ENCODE measurements around the gene BCL7C. TPM values are rescaled to one million over a fixed set of nuclear protein-coding genes. Genes with fewer than 3 reads are reported as not detected.
"Not testable (repeated sequence)": the region's sequence is repeated elsewhere in the genome, so short reads cannot be mapped to it uniquely, and the experiment has no call there.

The BCL7C gene
- total RNA-seq, 2 experiments from 2014 or later, result 19.5 to 20.4 TPM

- Mint-ChIP-seq H3K27ac (peak overlapping the region; percentile 88), H3K36me3 (ENCODE audit: low read depth) (peaks cover 6% of the 10 kb centered on the region), H3K9me3 (ENCODE audit: low read depth) (no peaks in the 10 kb centered on the region), H3K4me1 (peaks cover 35% of the 10 kb centered on the region), H3K4me3 (peak overlapping the region; percentile 84), H3K27me3 (no peaks in the 10 kb centered on the region)
- ChIA-PET POLR2A (no interaction called here), CTCF (no interaction called here)
- intact Hi-C loops (cut with DNase I, micrococcal nuclease), result loop anchor here in 1 of 2 experiments (1.0 kb wide), 4 partner anchors 63 to 139 kb away; partner anchors contain the start of genes CFAP119, RNF40, SETD1A and STX4
- DNase-seq, result no peak
- ATAC-seq, result no peak
Measured at GRCh38 chr16:30894540-30895368, 877 bp upstream of the BCL7C start.

- DNase-seq (peak; percentile 44), ATAC-seq (no peak)
- Mint-ChIP-seq H3K27me3 (no peaks in the 10 kb centered on the region), H3K9me3 (ENCODE audit: low read depth) (no peaks in the 10 kb centered on the region), H3K4me1 (peaks cover 35% of the 10 kb centered on the region), H3K36me3 (ENCODE audit: low read depth) (peaks cover 14% of the 10 kb centered on the region), H3K4me3 (peak overlapping the region; percentile 84), H3K27ac (peak overlapping the region; percentile 85)
- CTCF ChIA-PET, result interaction anchor here (0.6 to 2.9 kb wide), 3 partner anchors 9 to 326 kb away, joined by 3 to 22 read pairs (median 4); no protein-coding TSS in a partner anchor
- POLR2A ChIA-PET, result interaction anchor here (1.0 to 1.1 kb wide), 2 partner anchors 8 to 48 kb away, joined by 3 to 5 read pairs; no protein-coding TSS in a partner anchor
- intact Hi-C loops (cut with DNase I, micrococcal nuclease), result no loop called here
Measured at GRCh38 chr16:30893417-30893743, 497 bp downstream of the BCL7C start.

GRCh38 chr16:30892670-30893416 is 1.0 kb downstream of the BCL7C start:
- ATAC-seq (no peak), DNase-seq (no peak)
- ChIA-PET POLR2A (interaction anchor here (1.0 to 1.1 kb wide), 2 partner anchors 9 to 48 kb away, joined by 3 to 5 read pairs; no protein-coding TSS in a partner anchor), CTCF (interaction anchor here (0.6 to 2.9 kb wide), 4 partner anchors 9 to 326 kb away, joined by 3 to 22 read pairs (median 4); no protein-coding TSS in a partner anchor)
- intact Hi-C loops (cut with DNase I, micrococcal nuclease), result no loop called here
- Mint-ChIP-seq H3K36me3 (ENCODE audit: low read depth) (peaks cover 14% of the 10 kb centered on the region), H3K9me3 (ENCODE audit: low read depth) (no peaks in the 10 kb centered on the region), H3K4me3 (peak overlapping the region; percentile 84), H3K27ac (peak overlapping the region; percentile 85), H3K4me1 (peaks cover 35% of the 10 kb centered on the region), H3K27me3 (no peaks in the 10 kb centered on the region)

DNA sequence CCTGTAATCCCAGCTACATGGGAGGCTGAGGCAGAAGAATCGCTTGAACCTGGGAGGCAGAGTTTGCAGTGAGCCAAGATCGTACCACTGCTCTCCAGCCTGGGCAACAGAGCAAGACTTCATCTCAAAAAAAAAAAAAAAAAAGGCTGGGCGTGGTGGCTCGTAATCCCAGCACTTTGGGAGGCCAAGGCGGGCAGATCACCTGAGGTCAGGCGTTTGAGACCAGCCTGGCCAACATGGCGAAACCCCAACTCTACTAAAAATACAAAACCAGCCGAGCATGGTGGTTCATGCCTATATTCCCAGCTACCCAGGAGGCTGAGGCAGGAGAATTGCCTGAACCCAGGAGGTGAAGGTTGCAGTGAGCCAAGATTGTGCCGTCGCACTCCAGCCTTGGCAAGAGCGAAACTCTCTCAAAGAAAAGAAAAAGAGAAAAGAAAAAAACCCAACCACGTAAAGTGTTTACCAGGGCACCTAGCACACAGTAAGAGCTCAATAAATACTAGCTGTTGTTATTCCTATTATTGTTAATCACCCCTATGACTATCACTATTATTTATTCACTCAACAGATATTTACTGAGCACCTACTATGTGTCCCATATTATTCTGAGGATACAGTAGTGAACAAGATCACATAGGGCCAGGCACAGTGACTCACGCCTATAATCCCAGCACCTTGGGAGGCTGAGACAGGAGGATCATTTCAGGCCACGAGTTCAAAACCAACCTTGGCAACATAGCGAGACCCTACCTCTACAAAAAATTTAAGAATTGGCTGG is 2.6 kb downstream of the BCL7C start:
- ATAC-seq; H3K4me3 Mint-ChIP-seq; H3K27me3 Mint-ChIP-seq; H3K9me3 Mint-ChIP-seq (ENCODE audit: low read depth); H3K27ac Mint-ChIP-seq; intact Hi-C loops (cut with DNase I, micrococcal nuclease); DNase-seq: not testable (repeated sequence)
- Mint-ChIP-seq H3K4me1 (peaks cover 26% of the 10 kb centered on the region), H3K36me3 (ENCODE audit: low read depth) (peaks cover 16% of the 10 kb centered on the region)
- ChIA-PET CTCF (interaction anchor here (2.9 kb wide), 1 partner anchor 11 kb away, joined by 22 read pairs; no protein-coding TSS in a partner anchor), POLR2A (interaction anchor here (0.6 to 0.7 kb wide), 3 partner anchors 10 to 77 kb away, joined by 3 to 7 read pairs (median 7); no protein-coding TSS in a partner anchor)

DNA sequence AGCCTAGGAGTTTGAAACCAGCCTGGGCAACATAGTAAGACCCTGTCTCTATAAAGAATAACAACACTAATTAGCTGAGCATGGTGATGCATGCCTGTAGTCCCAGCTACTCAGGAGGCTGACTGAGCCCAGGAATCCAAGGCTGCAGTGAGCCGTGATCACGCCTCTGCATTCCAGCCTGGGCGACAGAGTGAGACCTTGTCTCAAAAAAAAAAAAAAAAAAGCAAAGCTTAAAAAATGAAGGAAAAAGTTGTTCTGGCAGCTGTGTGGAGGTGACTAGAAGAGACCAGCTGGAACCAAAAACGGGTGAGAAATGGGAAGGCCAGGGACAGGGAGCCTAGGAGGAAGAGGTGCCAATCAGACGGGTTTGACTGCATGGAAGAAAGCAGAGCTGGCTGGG is 4.2 kb downstream of the BCL7C start:
- Mint-ChIP-seq H3K36me3 (ENCODE audit: low read depth) (peaks cover 24% of the 10 kb centered on the region), H3K4me1 (peaks cover 20% of the 10 kb centered on the region), H3K9me3 (ENCODE audit: low read depth) (no peaks in the 10 kb centered on the region), H3K4me3 (no peak overlapping the region), H3K27ac (no peak overlapping the region), H3K27me3 (no peaks in the 10 kb centered on the region)
- ATAC-seq (no peak), DNase-seq (no peak)
- intact Hi-C loops (cut with DNase I, micrococcal nuclease), result no loop called here
- CTCF ChIA-PET, result interaction anchor here (0.7 to 1.0 kb wide), 3 partner anchors 12 to 75 kb away, joined by 3 read pairs; no protein-coding TSS in a partner anchor
- POLR2A ChIA-PET, result no interaction called here

GRCh38 chr16:30888856-30889499 is 4.9 kb downstream of the BCL7C start:
- Mint-ChIP-seq H3K27me3 (no peaks in the 10 kb centered on the region), H3K27ac (no peak overlapping the region), H3K9me3 (ENCODE audit: low read depth) (no peaks in the 10 kb centered on the region), H3K36me3 (ENCODE audit: low read depth) (peaks cover 24% of the 10 kb centered on the region), H3K4me1 (peaks cover 13% of the 10 kb centered on the region), H3K4me3 (no peak overlapping the region)
- ChIA-PET CTCF (interaction anchor here (1.0 kb wide), 2 partner anchors 12 to 74 kb away, joined by 3 read pairs; no protein-coding TSS in a partner anchor), POLR2A (no interaction called here)
- no peak for ATAC-seq
- intact Hi-C loops (cut with DNase I, micrococcal nuclease), result no loop called here
- no peak for DNase-seq

DNA sequence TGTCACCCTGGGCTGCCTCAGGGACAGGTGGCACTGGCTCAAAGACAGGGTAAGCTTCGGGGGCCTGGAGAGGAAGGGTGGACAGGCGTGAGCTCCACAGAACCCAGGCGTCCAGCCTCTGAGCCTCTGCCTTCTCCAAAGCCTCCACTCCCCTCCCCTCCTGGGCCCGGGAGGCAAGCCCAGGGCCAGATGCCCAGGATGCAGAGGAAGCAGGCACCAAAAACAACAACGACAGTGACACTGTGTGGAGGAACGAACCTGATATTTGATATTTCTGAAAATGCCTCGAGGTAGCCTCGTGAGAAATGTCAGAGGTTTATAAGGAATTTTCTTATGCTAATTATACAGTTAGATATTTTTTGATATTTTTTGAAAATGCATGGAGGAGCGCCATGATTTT is 6.0 kb downstream of the BCL7C start:
- H3K4me1 Mint-ChIP-seq, result peaks cover 10% of the 10 kb centered on the region
- ATAC-seq (no peak), DNase-seq (no peak)
- CTCF ChIA-PET, result no interaction called here
- POLR2A ChIA-PET, result no interaction called here
- no peak overlapping the region for H3K27ac Mint-ChIP-seq
- H3K9me3 Mint-ChIP-seq (ENCODE audit: low read depth), result no peaks in the 10 kb centered on the region
- H3K36me3 Mint-ChIP-seq (ENCODE audit: low read depth), result peaks cover 25% of the 10 kb centered on the region
- H3K4me3 Mint-ChIP-seq, result no peak overlapping the region
- no peaks in the 10 kb centered on the region for H3K27me3 Mint-ChIP-seq
- intact Hi-C loops (cut with DNase I, micrococcal nuclease), result no loop called here

DNA sequence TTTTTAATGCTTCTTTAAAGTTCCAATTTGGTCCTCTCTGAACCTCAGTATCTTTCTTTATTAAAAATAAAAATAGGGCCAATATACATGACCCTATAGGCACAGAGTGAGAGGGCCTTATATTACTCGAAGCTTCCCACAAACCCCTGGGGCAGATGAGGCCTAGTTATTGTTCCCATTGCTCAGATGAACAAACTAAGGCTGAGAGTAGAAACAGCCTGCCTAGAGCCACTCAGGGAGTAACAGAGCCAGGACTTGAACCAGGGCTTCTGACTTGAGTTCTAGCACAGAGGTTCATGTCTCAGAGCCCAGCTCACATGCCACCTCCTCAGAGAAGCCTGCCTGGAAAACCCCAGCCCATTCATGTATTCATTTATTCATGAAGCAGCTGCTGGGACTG is 7.7 kb downstream of the BCL7C start:
- Mint-ChIP-seq H3K9me3 (ENCODE audit: low read depth) (no peaks in the 10 kb centered on the region), H3K36me3 (ENCODE audit: low read depth) (peaks cover 33% of the 10 kb centered on the region), H3K4me1 (peaks cover 14% of the 10 kb centered on the region), H3K27me3 (no peaks in the 10 kb centered on the region), H3K27ac (no peak overlapping the region), H3K4me3 (no peak overlapping the region)
- DNase-seq (no peak), ATAC-seq (no peak)
- intact Hi-C loops (cut with DNase I, micrococcal nuclease), result no loop called here
- ChIA-PET POLR2A (no interaction called here), CTCF (no interaction called here)

DNA sequence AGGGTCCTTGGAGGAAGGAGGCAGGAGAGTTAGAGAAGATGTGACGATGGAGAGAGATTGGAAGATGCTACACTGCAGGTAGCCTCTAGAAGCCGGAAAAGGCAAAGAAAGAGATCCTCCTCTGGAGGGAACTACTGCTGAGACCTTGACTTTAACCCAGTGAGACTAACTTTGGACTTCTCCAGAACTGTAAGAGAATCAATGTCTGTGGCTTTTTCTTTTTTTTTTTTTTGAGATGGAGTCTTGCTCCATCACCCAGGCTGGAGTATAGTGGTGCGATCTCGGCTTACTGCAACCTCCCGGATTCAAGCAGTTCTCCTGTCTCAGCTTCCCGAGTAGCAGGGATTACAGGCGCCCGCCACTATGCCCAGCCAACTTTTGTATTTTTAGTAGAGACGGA is 8.7 kb downstream of the BCL7C start:
- no peak for DNase-seq
- Mint-ChIP-seq H3K4me1 (peaks cover 14% of the 10 kb centered on the region), H3K27ac (peak overlapping the region; percentile 23), H3K36me3 (ENCODE audit: low read depth) (peaks cover 33% of the 10 kb centered on the region), H3K4me3 (no peak overlapping the region), H3K27me3 (no peaks in the 10 kb centered on the region), H3K9me3 (ENCODE audit: low read depth) (no peaks in the 10 kb centered on the region)
- intact Hi-C loops (cut with DNase I, micrococcal nuclease), result no loop called here
- ChIA-PET CTCF (interaction anchor here (0.9 kb wide), 1 partner anchor 62 kb away, joined by 3 read pairs; no protein-coding TSS in a partner anchor), POLR2A (interaction anchor here (0.7 kb wide), 1 partner anchor 41 kb away, joined by 3 read pairs; no protein-coding TSS in a partner anchor)
- no peak for ATAC-seq

GRCh38 chr16:30884760-30885159 is 9.1 kb downstream of the BCL7C start:
- DNase-seq (no peak), ATAC-seq (no peak)
- H3K4me1 Mint-ChIP-seq, result peaks cover 14% of the 10 kb centered on the region
- ChIA-PET CTCF (interaction anchor here (0.9 kb wide), 1 partner anchor 61 kb away, joined by 3 read pairs; no protein-coding TSS in a partner anchor), POLR2A (no interaction called here)
- peak overlapping the region; percentile 23 for H3K27ac Mint-ChIP-seq
- H3K9me3 Mint-ChIP-seq (ENCODE audit: low read depth), result no peaks in the 10 kb centered on the region
- intact Hi-C loops (cut with DNase I, micrococcal nuclease), result no loop called here
- H3K36me3 Mint-ChIP-seq (ENCODE audit: low read depth), result peaks cover 31% of the 10 kb centered on the region
- no peaks in the 10 kb centered on the region for H3K27me3 Mint-ChIP-seq
- H3K4me3 Mint-ChIP-seq, result no peak overlapping the region
